B cell (primary cell): ENCODE data around the gene STAT5A. TPM values are rescaled to one million over a fixed set of nuclear protein-coding genes. Genes with fewer than 3 reads are reported as not detected.
"Not testable (repeated sequence)": the region's sequence is repeated elsewhere in the genome, so short reads cannot be mapped to it uniquely, and the experiment has no call there.

ENCODE experiments used
- ATAC-seq: fragments of 200-7000 bp; cut with Tn5 transposase; one replicate; pipeline ENCODE4 v1.10.0; 2021; ENCODE audit warnings: low read depth, mild to moderate bottlenecking, moderate number of reproducible peaks, moderate library complexity
- CTCF ChIA-PET: fragments of 350-600 bp; sonication (Branson Sonifier 250); formaldehyde crosslinking; loops from one replicate; lab custom pipeline; 2021; ENCODE audit warnings: antibody characterized with exemption, inconsistent platforms; lab: Charles Lee
- POLR2A ChIA-PET: fragments of 350-600 bp; sonication (Branson Sonifier 250); formaldehyde crosslinking; loops from one replicate; lab custom pipeline; 2021; ENCODE audit warnings: antibody characterized with exemption; lab: Charles Lee
- DNase-seq: peaks from one replicate; pipeline ENCODE4 v3.0.0; 2013
- H2AFZ ChIP-seq: 2 replicates; pipeline ENCODE4 v1.6.1; 2012; ENCODE audit warnings: mild to moderate bottlenecking, low read depth, low read length; ENCODE audit not compliant: insufficient read depth, poor library complexity, severe bottlenecking
- H3K27ac ChIP-seq, 2 donors: 1 replicate in 1 of 2; 2 replicates in 1 of 2; pipeline ENCODE4 v1.5.1; 2012 to 2013; ENCODE audit warnings: low read length in 2 of 2, mild to moderate bottlenecking in 2 of 2, moderate library complexity in 1 of 2
- H3K27me3 ChIP-seq, 4 experiments: fragments of 200-600 bp in 1 of 4; sonication (generic) in 1 of 4; replicated peaks in 1 of 4; 1 replicate in 2 of 4; 2 replicates in 2 of 4; pipeline versions ENCODE4 v1.6.1 to v1.7.0; 2013 to 2016; ENCODE audit warnings: low read length in 3 of 4, mild to moderate bottlenecking in 2 of 4, mixed read lengths in 1 of 4, moderate library complexity in 1 of 4; ENCODE audit not compliant: insufficient read depth in 4 of 4, control insufficient read depth in 3 of 4; ENCODE audit errors: control extremely low read depth in 1 of 4
- H3K36me3 ChIP-seq, 2 experiments: replicated peaks in 1 of 2; 1 replicate in 1 of 2; 2 replicates in 1 of 2; pipeline versions ENCODE4 v1.6.1 to v1.7.1; 2013; ENCODE audit warnings: low read length in 1 of 2; ENCODE audit not compliant: insufficient read depth in 2 of 2, control insufficient read depth in 1 of 2; ENCODE audit errors: control extremely low read depth in 1 of 2, extremely low read depth in 1 of 2
- H3K4me1 ChIP-seq, 2 donors: fragments of 200-600 bp in 1 of 2; sonication (generic) in 1 of 2; 1 replicate in 1 of 2; 2 replicates in 1 of 2; pipeline versions ENCODE4 v1.5.1 to v1.6.1; 2013 to 2017; ENCODE audit warnings: low read length in 2 of 2; ENCODE audit not compliant: control insufficient read depth in 2 of 2, insufficient read depth in 2 of 2
- H3K4me2 ChIP-seq: replicated peaks from 2 replicates; pipeline ENCODE3; 2012; ENCODE audit warnings: mild to moderate bottlenecking, low read depth, low read length; ENCODE audit not compliant: poor library complexity, severe bottlenecking
- H3K4me3 ChIP-seq, 5 experiments: fragments of 200-600 bp in 1 of 5; sonication (generic) in 1 of 5; 1 replicate in 3 of 5; 2 replicates in 2 of 5; pipeline versions ENCODE4 v1.5.1 to v1.7.0; 2011 to 2016; ENCODE audit warnings: low read length in 4 of 5, mild to moderate bottlenecking in 4 of 5, low read depth in 2 of 5, control low read depth in 1 of 5, moderate library complexity in 1 of 5; ENCODE audit not compliant: insufficient read depth in 1 of 5; ENCODE audit errors: control extremely low read depth in 1 of 5, extremely low read depth in 1 of 5
- H3K79me2 ChIP-seq: fragments of 200-600 bp; sonication (generic); one replicate; pipeline ENCODE4 v1.6.0; 2016; ENCODE audit warnings: low read length; ENCODE audit not compliant: control insufficient read depth, insufficient read depth
- H3K9ac ChIP-seq: fragments of 200-600 bp; sonication (generic); 2 replicates; pipeline ENCODE4 v1.6.1; 2017; ENCODE audit warnings: mild to moderate bottlenecking, low read length, moderate library complexity
- H3K9me3 ChIP-seq, 3 donors: one replicate each; pipeline versions ENCODE4 v1.6.1 to v1.7.1; 2013; ENCODE audit warnings: low read length in 2 of 3; ENCODE audit not compliant: control insufficient read depth in 2 of 3, insufficient read depth in 1 of 3; ENCODE audit errors: control extremely low read depth in 1 of 3
- H4K20me1 ChIP-seq: 2 replicates; pipeline ENCODE4 v1.6.0; 2012; ENCODE audit warnings: mild to moderate bottlenecking, low read length; ENCODE audit not compliant: insufficient read depth, control insufficient read depth, poor library complexity, severe bottlenecking
- H3K27ac Mint-ChIP-seq: one replicate; pipeline ENCODE4 v1.8.0; 2021; ENCODE audit warnings: mixed read lengths
- H3K27me3 Mint-ChIP-seq: one replicate; pipeline ENCODE4 v1.8.0; 2021; ENCODE audit warnings: mixed read lengths
- H3K4me1 Mint-ChIP-seq: one replicate; pipeline ENCODE4 v1.8.0; 2021; ENCODE audit warnings: mixed read lengths
- H3K4me3 Mint-ChIP-seq: one replicate; pipeline ENCODE4 v1.8.0; 2021; ENCODE audit warnings: mixed read lengths
- H3K9me3 Mint-ChIP-seq: one replicate; pipeline ENCODE4 v1.8.0; 2022; ENCODE audit warnings: mixed read lengths; ENCODE audit not compliant: insufficient read depth
- EZH2 ChIP-seq: IDR thresholded peaks from 2 replicates; pipeline ENCODE4 v1.6.1; 2012; ENCODE audit warnings: borderline replicate concordance, low read depth, mild to moderate bottlenecking, moderate library complexity, low read length; ENCODE audit not compliant: insufficient read depth, poor library complexity, severe bottlenecking
- WGBS: methylation state at CpG from one replicate; pipeline ENCODE4 v1.1.5; 2013; ENCODE audit warnings: missing lambda C conversion rate; ENCODE audit not compliant: insufficient coverage; 5-methylcytosine and 5-hydroxymethylcytosine counted together
- intact Hi-C: fragments of 100-400 bp; cut with micrococcal nuclease; formaldehyde crosslinking; loops from one replicate; pipeline ENCODE4 v1.10.0; 2022
- polyA plus RNA-seq: library from polyadenylated mRNA; depleted of rRNA; stranded (reverse); fragments of >200 nt; gene quantifications from 2 replicates; pipeline ENCODE4 v1.2.3, GENCODE V29; 2012
- total RNA-seq, 2 donors: library from RNA; stranded (reverse); fragments of 120-200 nt in 1 of 2; gene quantifications; 1 replicate in 1 of 2; 2 replicates in 1 of 2; pipeline versions ENCODE4 v1.2.3 to v1.2.4, GENCODE V29; 2013 to 2022
- TF ChIP-seq, protein P1 (sequence below): fragments of 200-600 bp; IDR thresholded peaks from one replicate; pipeline ENCODE4 v1.8.0; 2022; ENCODE audit warnings: antibody characterized with exemption, mild to moderate bottlenecking

STAT5A gene
- total and polyA plus RNA-seq, 2 donors (not counting 1 experiment from before 2014, with no cell fraction given) = 48.8 to 110 TPM

GRCh38 chr17:42296012-42296411, 7.7 kb downstream of the STAT5A start:
- Mint-ChIP-seq H3K4me3 (no peak overlapping the region), H3K27ac (no peak overlapping the region), H3K27me3 (no peaks in the 10 kb centered on the region), H3K9me3 (no peaks in the 10 kb centered on the region), H3K4me1 (peaks cover 4% of the 10 kb centered on the region)
- DNase-seq (no peak), ATAC-seq (no peak)
- no CpG with 5 or more reads among the region's 3 CpGs for WGBS
- Histone ChIP-seq H4K20me1 (no peaks in the 10 kb centered on the region), H3K36me3 (peaks cover 0 to 51% of the 10 kb centered on the region in 2 experiments), H2AFZ (no peak overlapping the region), H3K4me1 (no peaks in the 10 kb centered on the region), H3K4me2 (no peak overlapping the region), H3K9ac (no peak overlapping the region), H3K27ac (no peak overlapping the region), H3K4me3 (no peak overlapping the region), H3K9me3 (no peaks in the 10 kb centered on the region), H3K27me3 (no peaks in the 10 kb centered on the region), H3K79me2 (no peaks in the 10 kb centered on the region)
- TF ChIP-seq, protein P1, sequence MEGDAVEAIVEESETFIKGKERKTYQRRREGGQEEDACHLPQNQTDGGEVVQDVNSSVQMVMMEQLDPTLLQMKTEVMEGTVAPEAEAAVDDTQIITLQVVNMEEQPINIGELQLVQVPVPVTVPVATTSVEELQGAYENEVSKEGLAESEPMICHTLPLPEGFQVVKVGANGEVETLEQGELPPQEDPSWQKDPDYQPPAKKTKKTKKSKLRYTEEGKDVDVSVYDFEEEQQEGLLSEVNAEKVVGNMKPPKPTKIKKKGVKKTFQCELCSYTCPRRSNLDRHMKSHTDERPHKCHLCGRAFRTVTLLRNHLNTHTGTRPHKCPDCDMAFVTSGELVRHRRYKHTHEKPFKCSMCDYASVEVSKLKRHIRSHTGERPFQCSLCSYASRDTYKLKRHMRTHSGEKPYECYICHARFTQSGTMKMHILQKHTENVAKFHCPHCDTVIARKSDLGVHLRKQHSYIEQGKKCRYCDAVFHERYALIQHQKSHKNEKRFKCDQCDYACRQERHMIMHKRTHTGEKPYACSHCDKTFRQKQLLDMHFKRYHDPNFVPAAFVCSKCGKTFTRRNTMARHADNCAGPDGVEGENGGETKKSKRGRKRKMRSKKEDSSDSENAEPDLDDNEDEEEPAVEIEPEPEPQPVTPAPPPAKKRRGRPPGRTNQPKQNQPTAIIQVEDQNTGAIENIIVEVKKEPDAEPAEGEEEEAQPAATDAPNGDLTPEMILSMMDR = no peak
- no peak for TF ChIP-seq EZH2
- ChIA-PET CTCF (no interaction called here), POLR2A (no interaction called here)
- intact Hi-C loops = no loop called here

DNA sequence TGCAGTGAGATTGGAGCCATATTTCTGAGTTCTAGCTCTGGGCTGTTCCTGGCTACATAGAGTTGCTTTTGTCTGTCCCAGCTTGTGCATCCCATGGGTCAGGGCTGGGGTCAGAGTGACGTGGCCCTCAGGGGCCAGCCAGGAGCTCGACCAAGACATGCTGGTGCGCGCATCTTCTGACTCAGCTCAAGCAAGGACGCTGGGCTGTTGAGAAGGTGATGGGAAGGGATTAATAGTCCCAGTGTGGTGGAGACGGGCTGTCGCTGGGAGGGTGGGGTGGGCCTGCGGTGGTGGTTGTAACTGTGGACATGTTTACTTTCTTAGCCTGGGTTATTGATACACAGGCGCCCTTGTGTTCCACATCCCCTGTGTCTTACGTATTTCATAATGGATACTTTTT, 9.5 kb downstream of the STAT5A start:
- H3K9me3 ChIP-seq, H3K4me1 ChIP-seq, intact Hi-C loops, H3K9ac ChIP-seq, H3K27me3 ChIP-seq, H3K9me3 Mint-ChIP-seq, H3K4me1 Mint-ChIP-seq, H3K27me3 Mint-ChIP-seq, H3K4me2 ChIP-seq, H3K79me2 ChIP-seq, H2AFZ ChIP-seq, H3K27ac Mint-ChIP-seq, H3K4me3 Mint-ChIP-seq, DNase-seq, H4K20me1 ChIP-seq, H3K4me3 ChIP-seq, H3K27ac ChIP-seq, ATAC-seq: not testable (repeated sequence)
- H3K36me3 ChIP-seq = peaks cover 0 to 63% of the 10 kb centered on the region in 2 experiments
- CTCF ChIA-PET = interaction anchor here (0.6 kb wide), 1 partner anchor 126 kb away, joined by 3 read pairs; no protein-coding TSS in a partner anchor
- WGBS = 87% methylated on average over 3 of the region's 10 CpGs
- POLR2A ChIA-PET = interaction anchor here (0.6 kb wide), 1 partner anchor 273 kb away, joined by 4 read pairs; no protein-coding TSS in a partner anchor

- DNase-seq, H3K4me1 Mint-ChIP-seq, H3K27me3 Mint-ChIP-seq, H3K9me3 ChIP-seq, intact Hi-C loops, POLR2A ChIA-PET, H3K27me3 ChIP-seq, H3K9ac ChIP-seq, CTCF ChIA-PET, H3K27ac Mint-ChIP-seq, H3K4me3 Mint-ChIP-seq, H3K79me2 ChIP-seq, H3K4me1 ChIP-seq, H2AFZ ChIP-seq, H3K9me3 Mint-ChIP-seq, ATAC-seq, H3K27ac ChIP-seq, H3K4me2 ChIP-seq, H3K4me3 ChIP-seq, H4K20me1 ChIP-seq: not testable (repeated sequence)
- peaks cover 0 to 67% of the 10 kb centered on the region in 2 experiments for H3K36me3 ChIP-seq
- 97% methylated on average over 9 of the region's 10 CpGs for WGBS
Observed at GRCh38 chr17:42299361-42299760, 11.1 kb downstream of the STAT5A start.
